GM18526 (cell line): Measurements from ENCODE around the gene PDILT.

Source experiments
- POLR2A ChIP-seq: IDR thresholded peaks from 3 replicates; pipeline ENCODE4 v1.6.1; 2011; ENCODE audit not compliant: insufficient read length; ENCODE audit errors: extremely low read depth

Gene PDILT

GRCh38 chr16:20327444-20328041 is 77.0 kb downstream of the PDILT start, which contains the start of gene GP2:
Gene GP2, minus strand, starts transcription at chr16:20327513. Its CDS starts 1,082 bp downstream, at chr16:20326431.
- no peak for TF ChIP-seq POLR2A

GRCh38 chr16:20326321-20326720 is 78.2 kb downstream of the PDILT start:
- TF ChIP-seq POLR2A = no peak

GRCh38 chr16:20325005-20325404 is 79.5 kb downstream of the PDILT start:
- no peak for TF ChIP-seq POLR2A

GRCh38 chr16:20323591-20324117 is 80.9 kb downstream of the PDILT start:
- no peak for TF ChIP-seq POLR2A

GRCh38 chr16:20322696-20323095 is 81.8 kb downstream of the PDILT start:
- no peak for TF ChIP-seq POLR2A

GRCh38 chr16:20321671-20322070 is 82.9 kb downstream of the PDILT start:
- TF ChIP-seq POLR2A = no peak

- TF ChIP-seq POLR2A = no peak
Observed at GRCh38 chr16:20320592-20320991, 83.9 kb downstream of the PDILT start.

GRCh38 chr16:20320178-20320577 is 84.4 kb downstream of the PDILT start:
- TF ChIP-seq POLR2A = no peak

GRCh38 chr16:20319406-20319805 is 85.1 kb downstream of the PDILT start:
- no peak for TF ChIP-seq POLR2A

GRCh38 chr16:20318437-20318836 is 86.1 kb downstream of the PDILT start:
- TF ChIP-seq POLR2A = no peak

- TF ChIP-seq POLR2A = no peak
Observed at GRCh38 chr16:20318006-20318405, 86.5 kb downstream of the PDILT start.

GRCh38 chr16:20317117-20317516 is 87.4 kb downstream of the PDILT start:
- no peak for TF ChIP-seq POLR2A

GRCh38 chr16:20316715-20317114 is 87.8 kb downstream of the PDILT start:
- no peak for TF ChIP-seq POLR2A

- no peak for TF ChIP-seq POLR2A
Observed at GRCh38 chr16:20315764-20316163, 88.8 kb downstream of the PDILT start.

GRCh38 chr16:20314575-20314974 is 90.0 kb downstream of the PDILT start:
- no peak for TF ChIP-seq POLR2A

GRCh38 chr16:20313741-20314140 is 90.8 kb downstream of the PDILT start:
- no peak for TF ChIP-seq POLR2A

- TF ChIP-seq POLR2A = no peak
Observed at GRCh38 chr16:20311548-20311947, 93.0 kb downstream of the PDILT start.

GRCh38 chr16:20310421-20311395 is 93.8 kb downstream of the PDILT start:
- no peak for TF ChIP-seq POLR2A
